HG03571 (cell line): ENCODE data around the gene ARFGAP2.
"Not testable (repeated sequence)": the region's sequence is repeated elsewhere in the genome, so short reads cannot be mapped to it uniquely, and the experiment has no call there.

Experiments
- ATAC-seq: cut with Tn5 transposase; IDR thresholded peaks from one replicate; pipeline ENCODE4 v1.9.1; 2021; ENCODE audit not compliant: unreplicated experiment

ARFGAP2 gene

DNA sequence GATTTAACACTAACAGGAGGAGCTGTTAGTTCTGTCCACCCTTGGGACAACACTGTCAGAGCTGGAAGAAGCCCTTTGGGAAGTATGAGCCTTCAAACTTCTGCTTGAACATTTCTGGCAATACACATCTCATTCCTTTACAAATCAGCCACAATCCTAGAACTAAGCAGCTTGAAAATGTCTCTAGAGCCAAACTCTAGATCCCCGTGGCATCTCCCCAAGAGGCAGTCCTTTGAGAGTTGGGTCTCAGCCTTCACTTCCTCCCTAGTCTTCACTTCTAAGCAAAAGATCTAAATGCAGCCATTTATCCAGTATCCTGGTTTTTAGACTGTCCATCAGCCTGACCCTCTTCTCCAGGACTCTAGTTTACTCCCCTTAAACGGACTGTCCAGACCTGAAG is 26.9 kb downstream of the ARFGAP2 start:
- ATAC-seq, result no peak

DNA sequence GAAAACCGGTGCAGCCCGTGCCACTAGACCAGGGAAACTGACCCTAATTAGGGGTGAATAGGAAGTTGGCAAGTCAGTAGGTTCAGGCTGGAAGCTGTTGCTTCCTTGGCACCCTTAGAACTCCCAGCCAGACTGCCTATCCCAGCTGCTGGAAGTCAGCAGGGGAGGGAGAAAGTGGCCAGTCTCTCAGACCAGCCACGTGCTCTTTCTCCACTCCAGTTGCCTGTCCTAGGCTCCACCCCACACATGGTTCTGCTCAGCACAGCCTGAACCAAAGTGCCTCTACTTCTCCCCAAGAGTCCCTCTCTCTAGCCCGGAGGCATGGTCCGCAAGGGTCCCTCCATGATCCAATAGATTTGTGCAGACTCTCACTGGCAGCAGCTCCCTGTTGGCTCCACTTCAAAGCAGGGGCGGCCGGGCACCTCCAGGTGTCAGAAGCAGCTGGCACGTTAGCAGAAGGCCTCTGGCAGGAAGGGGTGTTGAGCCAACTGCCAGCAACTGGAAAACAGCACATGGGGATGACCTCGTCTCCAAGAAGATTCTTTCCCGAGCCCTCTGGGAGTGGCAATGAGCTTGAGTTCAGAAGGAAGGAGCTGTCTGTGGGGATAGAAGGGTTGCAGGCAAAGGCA is 27.7 kb downstream of the ARFGAP2 start:
- ATAC-seq, result no peak

DNA sequence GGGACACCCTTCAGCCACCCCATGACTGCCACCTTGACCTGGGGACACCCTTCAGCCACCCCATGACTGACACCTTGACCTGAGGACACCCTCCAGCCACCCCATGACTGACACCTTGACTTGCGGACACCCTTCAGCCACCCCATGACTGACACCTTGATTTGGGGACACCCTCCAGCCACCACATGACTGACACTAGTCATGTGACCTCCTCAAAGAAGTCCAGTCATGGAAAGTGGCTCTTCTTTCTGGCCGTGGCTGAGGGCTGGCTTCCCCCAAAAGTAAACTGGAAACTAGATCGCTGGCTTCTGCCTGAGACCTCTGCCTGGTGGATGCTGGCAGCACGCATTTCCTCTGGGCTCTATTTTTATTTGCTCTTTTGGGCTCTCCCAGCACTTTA is 28.4 kb downstream of the ARFGAP2 start:
- ATAC-seq, result no peak

DNA sequence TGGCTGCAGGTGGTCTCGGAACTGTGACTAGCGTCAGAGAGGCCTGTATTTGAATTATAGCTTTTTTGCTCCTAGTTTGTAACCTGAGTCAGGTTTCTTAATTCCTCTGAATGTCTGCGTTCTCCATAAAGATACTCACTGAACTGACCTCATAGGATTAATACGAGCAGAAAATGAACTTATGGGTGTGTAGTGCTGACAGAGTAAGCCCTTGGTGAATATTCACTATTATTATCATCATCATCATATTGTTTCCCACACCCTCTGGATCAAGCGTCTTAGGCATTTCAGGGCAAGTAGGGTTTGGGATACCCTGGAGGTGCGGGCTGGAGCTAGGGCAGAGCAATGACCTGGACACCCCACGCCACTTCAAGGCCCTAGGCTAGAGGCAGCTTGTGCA is 29.0 kb downstream of the ARFGAP2 start:
- ATAC-seq, result no peak

DNA sequence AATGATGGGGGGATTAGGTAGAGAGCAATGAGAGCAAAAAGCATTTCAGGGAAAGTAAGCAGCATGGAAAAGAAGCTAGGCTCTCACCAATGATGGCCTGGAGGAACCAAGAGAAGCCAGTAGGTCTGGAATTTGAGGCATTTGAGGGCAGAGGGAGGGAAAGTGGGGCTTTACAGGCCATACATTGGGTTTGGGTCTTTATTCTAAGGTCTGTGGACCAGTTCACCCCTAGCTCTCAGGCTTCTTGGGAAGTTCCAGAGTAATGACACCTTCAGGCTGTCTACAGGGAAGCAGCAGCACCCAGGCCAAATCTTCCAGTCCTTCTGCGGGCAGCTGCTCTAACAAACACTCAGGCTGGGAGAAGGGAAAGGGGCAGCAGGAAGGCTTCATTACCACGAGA is 29.4 kb downstream of the ARFGAP2 start:
- no peak for ATAC-seq

DNA sequence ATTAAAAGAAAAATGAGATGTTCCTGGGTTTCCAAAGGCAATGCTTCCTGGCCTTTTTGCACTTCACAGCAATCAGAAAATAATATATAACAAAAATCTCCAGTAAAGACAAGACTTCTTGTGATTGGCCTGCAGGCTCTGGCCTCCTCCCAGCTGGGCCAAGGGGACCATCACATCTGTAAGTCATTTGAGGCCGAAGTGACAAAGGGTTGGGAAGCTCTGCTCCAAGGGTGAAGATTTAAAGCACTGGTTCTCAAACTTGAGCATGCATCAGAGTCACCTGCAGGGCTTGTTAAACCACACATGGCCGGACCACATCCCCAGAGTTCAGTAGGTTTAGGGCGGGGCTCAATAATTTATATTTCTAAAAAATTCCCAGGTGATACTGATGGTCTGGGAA is 32.1 kb downstream of the ARFGAP2 start:
- ATAC-seq, result no peak

DNA sequence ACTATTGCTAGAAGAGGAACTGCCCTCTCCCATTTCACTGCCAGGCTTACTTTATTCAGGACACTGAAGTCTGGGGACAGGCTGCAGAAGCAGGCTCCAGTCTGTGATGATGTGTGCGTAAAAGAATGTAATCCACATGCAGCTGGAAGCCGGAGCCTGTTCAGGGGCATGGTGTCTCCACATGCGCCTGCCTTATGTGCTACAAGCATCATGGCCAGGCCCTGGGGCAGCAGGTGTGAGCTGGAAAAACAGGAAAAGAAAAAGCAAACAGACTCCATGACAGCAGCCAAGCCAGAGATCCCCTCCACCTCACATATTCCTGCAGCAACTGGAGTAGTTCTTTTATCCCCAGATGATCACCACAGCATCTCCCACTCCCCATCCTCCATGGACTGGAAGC is 33.4 kb downstream of the ARFGAP2 start:
- ATAC-seq, result no peak

DNA sequence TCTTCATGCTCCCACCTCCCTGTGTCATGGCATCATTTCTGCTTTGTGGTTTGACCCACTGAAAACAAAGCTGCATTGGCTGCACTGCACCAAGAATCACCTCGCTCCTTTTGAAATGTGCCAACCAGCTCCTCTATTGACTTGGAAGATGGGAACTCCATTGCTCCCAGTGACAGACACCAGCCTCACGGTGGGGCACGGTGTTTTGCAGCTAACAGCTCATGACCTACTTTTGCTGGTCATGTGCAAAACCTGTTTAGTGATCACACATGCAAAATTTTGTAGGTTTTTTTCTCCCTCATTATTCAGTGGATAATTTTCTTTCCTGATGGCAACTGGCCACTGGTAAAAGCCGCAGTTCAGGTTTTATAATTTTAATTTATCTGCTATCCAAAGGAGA is 36.8 kb downstream of the ARFGAP2 start:
- ATAC-seq, result no peak

DNA sequence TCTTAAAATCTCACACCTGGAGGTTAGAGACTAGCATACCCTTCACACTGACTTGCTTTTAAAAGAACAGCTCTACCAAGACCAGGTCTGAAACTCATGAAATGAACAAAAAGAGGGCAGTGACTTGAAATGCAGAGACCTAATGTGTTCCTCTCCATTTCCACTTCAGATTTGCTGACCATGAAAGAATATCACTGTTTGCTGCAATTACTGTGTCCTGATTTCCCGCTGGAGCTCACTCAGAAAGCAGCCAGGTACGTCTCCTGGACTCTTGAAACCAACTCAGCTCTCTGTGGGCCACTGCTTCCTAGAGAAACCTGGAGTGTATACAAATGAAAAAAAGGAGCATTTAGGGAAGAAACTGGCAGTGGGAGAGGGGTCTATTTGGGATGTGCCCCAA is 39.2 kb downstream of the ARFGAP2 start:
- ATAC-seq, result no peak

DNA sequence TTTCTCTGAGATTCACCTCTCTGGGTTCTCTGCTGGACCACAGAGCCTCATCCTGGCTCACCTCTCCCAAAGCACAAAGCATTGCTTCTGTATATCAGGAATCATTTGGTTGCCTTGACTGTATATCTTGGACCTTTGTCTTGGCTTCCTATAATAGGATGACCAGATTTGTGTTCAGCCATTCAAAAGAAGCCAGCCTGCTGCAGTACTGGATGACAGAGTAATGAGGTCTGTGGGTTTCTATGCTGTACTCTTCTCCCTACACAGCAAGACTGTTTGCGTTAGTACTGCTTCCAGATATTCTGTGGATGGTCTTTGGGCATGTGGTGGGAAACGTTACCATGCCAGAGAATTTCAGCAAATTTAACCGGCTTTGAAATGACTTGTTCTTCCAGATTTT is 39.8 kb downstream of the ARFGAP2 start:
- no peak for ATAC-seq

DNA sequence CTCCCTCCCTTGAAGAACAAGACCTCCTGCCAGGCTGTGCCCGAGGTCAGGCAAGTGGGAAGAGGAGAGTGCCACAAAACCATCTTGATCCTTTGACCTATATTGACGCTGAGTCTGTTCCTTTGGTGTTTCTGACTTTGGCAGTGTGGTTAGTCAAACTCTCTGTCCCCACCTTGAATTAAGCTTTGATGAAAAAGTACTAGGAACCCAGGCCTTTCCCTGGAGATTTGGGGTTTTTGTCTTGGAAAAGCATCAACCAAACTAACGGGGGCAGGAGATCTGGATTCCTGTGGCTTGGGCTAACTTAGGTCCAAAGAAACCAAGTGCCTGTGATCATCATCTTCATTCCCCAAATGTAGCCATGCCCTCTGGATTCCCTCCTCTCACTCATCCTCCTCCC is 40.4 kb downstream of the ARFGAP2 start:
- no peak for ATAC-seq

DNA sequence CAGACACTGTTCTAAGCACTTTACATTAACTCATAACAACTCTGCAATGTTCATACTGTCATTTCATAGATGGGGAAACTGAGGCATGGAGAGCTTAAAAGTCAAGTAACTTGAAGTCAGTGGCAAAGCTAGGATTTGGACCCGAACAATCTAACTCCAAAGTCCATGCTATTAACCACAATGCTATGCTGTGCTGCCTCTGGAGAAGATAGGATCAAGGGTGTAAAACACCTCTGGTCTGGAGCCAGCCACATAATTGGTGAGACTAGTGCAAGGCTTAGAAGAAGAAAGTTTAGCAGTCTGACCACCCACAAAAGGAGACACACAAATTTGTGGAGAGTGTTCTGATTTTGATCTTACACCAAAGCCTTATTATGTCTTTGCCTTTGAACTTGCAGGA is 43.7 kb downstream of the ARFGAP2 start:
- ATAC-seq, result no peak

DNA sequence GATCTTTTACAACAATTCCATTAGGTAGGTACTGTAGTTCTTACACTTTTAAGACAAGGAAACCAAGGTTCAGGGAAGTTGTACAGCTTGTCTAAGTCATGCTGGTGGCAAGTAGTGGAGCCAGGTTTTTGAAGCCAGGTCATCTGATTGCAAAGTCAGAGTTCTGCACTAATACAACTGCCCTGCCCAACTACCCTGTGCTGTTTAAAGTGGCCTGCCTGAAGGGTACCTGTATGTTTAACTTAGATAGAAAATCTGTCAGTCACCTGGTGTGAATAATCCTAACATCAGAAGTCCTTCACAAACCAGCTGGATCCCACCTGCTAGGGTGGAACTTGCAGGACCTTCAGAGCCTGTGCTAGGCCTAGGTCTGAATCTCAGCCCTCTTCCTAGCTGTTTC is 44.2 kb downstream of the ARFGAP2 start:
- no peak for ATAC-seq

DNA sequence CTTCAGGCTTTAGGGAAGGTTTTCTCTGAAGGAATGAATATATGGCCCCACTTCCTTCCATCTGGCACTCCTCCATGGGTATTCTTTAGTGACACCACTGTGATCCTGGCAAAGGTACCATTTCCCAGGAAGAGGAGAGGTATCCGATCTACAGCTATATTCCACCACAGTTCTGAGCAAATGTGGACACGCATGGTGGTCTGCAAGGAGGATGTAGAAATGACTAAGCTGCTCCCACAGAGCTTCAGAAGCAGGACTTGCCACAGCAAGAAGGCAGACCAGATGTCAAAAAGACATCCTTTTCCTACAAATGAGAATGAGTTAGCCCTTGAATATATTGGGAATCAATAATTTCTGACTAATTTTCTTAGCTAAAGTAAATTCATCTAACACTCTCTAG is 45.5 kb downstream of the ARFGAP2 start:
- ATAC-seq, result no peak

DNA sequence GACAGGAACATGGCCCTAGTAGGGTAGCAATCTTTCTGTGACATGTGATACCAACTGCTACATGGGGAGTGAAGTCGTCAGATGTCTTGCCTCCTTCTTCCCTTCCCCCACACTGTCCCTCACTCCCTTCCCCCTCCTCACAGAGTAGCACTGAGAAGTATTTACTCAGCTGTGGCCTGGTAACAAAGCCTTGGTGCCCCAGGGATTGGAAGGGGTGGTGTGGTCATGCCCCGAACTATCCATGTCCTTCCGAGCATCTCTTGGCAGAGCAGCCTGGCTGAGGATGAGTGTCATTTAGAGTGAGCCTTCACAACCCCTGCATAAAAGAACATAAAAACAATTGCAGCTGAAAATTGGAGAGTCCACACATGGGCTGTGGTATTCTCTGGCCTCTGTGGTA is 46.1 kb downstream of the ARFGAP2 start:
- no peak for ATAC-seq

DNA sequence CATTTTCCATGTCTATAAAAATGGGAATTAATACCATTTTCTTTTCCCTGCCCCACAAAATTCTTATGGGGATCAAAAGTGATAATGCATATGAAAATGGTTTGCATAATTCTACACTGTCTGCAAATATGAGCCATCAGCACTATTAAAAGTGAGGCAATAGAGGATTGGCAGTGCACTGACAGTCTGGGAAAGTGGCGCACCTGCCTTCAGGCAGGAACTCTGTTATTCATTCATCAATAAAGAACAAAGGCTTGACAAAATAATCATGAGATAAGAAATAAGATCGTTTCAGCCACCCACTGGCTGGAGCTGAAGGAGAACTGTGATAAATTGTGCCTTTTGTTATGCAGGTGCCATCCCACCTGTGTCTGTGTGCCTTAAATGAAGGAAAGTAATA is 49.5 kb downstream of the ARFGAP2 start:
- no peak for ATAC-seq

DNA sequence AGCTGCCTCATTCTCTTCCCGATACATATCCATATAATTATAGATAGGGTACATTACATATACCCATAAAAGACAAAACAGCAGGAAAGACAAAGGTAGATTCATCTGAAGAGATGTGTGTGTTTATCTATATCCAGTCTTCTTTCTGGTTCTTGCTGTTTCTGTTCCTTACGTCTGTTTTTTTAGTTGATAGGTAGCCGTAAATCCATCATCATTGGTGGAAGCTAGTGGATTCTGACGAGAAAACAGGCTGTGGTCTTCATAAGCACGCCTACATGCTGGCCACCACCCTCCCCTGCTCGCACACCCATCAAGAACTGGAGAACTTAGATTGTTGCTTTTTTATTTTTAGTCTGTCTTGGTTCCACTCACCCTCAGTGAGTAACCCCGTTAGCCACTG is 51.6 kb downstream of the ARFGAP2 start:
- no peak for ATAC-seq

DNA sequence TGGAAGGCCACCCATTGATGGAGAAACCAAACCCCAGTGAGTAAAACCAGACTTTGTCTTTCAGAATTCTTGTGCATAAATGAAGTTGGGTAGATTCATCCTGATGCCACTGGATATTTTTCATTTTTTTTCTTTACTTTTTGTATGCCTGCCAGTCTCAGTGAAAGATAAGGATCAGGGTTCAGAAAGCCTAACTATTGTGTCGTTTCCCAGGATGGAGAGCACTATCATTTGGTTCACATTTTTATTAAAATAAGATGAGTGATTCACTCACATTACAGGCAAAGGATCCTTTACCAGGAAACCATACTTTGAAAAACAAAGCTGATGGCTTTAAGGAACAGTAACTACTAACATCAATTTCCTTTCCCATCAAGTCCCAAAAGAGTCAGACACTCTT is 52.0 kb downstream of the ARFGAP2 start:
- ATAC-seq, result no peak

DNA sequence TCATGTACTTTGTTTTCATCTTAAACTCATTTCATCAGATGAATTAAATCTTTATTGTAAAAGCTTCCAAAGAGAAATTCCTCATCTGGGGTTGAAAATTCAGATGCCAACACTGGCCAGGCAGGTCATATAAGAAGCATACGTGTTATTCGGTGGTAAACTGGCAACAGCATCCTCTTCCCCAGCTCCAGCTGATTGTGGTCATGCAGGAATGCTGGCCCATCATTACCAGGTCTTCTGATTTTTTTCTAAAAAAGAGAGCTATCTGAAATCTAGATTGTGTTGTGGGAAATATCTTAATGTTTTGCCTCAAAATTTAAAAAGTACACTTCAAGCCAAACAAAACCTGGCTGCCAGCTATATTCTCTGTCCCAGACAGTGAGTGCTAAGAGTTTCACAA is 53.6 kb downstream of the ARFGAP2 start:
- no peak for ATAC-seq

DNA sequence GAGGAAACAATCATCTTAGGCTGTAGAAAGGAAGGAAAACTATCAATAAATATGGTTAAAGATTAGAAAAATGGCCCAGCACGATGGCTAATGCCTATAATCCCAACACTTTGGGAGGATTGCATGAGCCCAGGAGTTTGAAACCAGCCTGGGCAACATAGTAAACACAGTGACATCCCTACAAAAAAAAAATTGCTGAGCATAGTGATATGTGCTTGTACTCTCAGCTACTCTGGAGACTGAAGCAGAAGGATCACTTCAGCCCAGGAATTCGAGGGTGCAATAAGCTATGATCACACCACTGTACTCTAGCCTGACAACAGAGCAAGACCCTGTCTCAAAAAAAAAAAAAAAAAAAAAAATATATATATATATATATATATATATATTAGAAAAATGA is 54.9 kb downstream of the ARFGAP2 start:
- no peak for ATAC-seq

DNA sequence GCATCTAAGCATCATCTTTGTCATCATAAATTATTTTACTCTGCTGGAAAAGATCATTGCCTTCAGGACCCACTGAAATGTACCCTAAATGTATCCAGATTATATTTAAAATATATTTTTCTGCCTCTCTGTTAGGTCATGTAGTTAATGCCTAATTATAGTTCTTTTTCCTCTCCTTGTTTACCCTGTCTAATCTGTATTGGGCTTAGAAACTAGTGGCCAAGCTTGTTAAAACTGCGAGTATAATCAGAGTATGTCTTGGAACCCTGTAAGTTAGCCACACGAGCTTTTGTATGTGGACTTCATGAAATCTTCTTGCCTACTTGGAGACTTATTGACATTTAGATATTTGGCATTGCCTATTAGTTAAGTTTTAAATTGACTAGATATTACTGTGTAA is 55.6 kb downstream of the ARFGAP2 start:
- ATAC-seq, result no peak

DNA sequence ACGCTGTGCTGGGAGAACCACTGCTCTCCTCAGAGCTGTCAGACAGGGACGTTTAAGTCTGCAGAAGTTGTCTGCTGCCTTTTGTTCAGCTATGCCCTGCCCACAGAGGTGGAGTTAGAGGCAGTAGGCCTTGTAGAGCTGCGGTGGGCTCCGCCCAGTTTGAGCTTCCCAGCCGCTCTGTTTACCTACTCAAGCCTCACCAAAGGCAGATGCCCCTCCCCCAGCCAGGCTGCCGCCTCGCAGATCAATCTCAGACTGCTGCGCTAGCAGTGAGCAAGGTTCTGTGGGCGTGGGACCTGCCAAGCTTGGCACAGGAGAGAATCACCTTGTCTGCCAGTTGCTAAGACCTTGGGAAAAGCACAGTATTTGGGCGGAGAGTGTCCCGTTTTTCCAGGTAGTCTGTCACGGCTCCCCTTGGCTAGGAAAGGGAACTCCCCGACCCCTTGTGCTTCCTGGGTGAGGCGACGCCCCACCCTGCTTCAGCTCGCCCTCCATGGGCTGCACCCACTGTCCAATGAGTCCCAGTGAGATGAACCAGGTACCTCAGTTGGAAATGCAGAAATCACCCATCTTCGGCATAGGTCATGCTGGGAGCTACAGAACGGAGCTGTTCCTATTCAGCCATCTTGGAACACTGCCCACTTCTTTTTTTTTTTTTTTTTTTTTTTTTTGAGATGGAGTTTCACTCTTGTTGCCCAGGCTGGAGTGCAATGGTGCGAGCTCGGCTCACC is 57.6 kb downstream of the ARFGAP2 start:
- not testable (repeated sequence) for ATAC-seq
